8988T (cell line): ENCODE results near the gene LCLAT1.

Experiments used
- DNase-seq: peaks from one replicate; pipeline ENCODE4 v3.0.0; 2011

LCLAT1 gene

GRCh38 chr2:30424231-30424630, 22.8 kb upstream of the LCLAT1 start:
- no peak for DNase-seq

- no peak for DNase-seq
These were observed 21.7 kb upstream of the LCLAT1 start for GRCh38 chr2:30425326-30425725.

DNA sequence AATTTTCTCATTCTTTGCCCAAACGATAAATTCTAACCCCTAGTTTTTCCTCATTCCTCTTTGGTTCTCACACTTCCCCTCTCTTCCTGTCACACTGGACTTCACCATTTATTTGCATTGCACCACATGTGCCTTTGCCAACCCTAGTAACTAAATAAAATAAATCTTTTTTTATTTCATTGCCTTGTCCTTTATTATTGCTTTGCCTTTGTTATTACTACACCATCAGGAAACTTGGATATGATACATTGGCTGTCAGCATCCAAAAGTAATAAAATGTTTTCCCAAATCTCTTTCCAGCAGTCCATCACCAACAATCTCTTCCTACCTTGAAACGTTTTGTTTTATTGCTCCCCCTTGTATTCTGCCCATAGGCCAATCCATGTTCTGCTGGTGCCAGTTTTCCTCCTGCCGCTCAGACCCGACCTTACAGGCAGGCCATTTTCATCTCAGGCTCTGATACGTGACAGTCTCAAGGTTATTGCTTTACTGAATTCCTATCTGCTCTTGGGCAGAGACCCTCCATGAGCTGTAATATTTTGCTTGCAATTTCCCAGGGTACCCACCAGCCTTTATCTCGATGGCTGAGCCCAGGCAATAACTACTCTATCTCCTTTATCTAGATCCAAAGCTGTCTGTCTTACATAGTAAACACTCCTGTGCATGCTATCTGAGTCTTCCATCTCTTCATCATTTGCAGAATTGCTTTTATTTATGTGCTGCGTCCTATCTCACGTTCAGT, 19.3 kb upstream of the LCLAT1 start:
- DNase-seq, result no peak

DNA sequence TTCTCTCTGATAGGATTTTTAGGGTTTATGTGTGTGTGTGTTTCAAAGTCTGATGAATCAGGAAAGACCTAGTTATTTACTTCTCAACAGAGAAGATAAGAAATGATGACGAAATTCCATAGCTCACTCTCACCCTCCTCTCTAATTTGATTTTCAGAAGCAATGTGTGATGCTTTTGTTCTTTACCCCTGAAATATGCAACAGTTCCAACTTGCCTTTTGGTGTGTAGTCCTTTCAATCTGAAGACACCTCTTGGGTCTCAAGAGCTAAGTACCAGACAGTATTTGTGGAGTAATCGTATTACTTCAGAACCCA, 18.7 kb upstream of the LCLAT1 start:
- no peak for DNase-seq

GRCh38 chr2:30428827-30429461, 18.1 kb upstream of the LCLAT1 start:
- DNase-seq, result no peak

GRCh38 chr2:30433541-30434299, 13.3 kb upstream of the LCLAT1 start:
- DNase-seq, result no peak

- DNase-seq, result no peak
These were observed 12.3 kb upstream of the LCLAT1 start for GRCh38 chr2:30434708-30435107.

GRCh38 chr2:30436859-30437435, 10.1 kb upstream of the LCLAT1 start:
- DNase-seq, result no peak

- no peak for DNase-seq
These were observed 9.1 kb upstream of the LCLAT1 start for GRCh38 chr2:30437809-30438548.

DNA sequence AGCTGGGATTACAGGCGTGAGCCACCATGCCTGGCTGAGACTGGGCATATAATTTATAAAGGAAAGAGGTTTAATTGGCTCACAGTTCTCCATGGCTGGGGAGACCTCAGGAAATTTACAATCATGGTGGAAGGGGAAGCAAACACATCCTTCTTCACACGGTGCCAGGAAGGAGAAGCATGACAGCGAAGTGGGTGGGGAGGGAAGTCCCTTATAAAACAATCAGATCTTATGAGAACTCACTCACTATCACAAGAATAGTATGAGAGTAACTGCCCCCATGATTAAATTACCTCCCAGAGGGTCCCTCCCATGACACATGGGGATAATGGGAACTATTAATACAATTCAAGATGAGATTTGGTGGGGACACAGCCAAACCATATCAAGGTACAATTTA, 7.8 kb upstream of the LCLAT1 start:
- DNase-seq, result no peak

- DNase-seq, result no peak
These were observed 7.2 kb upstream of the LCLAT1 start for GRCh38 chr2:30439879-30440278.

DNA sequence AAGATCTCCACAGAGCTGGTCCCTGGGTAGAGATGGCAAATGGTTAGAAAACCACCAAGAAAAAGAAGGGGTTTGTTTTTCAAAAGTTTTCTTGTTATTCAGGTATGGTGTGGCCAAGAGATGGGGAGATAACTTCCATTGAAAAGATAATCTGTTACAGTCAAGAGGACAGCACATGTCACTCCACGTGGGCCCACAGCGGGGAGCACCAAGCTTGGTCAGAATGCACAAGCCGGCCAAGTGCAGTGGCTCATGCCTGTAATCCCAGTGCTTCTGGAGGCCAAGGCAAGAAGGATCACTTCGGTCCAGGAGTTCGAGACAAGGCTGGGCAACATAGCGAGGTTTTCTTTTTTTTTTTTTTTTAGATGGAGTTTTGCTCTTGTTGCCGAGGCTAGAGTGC, 6.0 kb upstream of the LCLAT1 start:
- DNase-seq, result no peak

GRCh38 chr2:30443081-30443480, 4.0 kb upstream of the LCLAT1 start:
- DNase-seq, result no peak

DNA sequence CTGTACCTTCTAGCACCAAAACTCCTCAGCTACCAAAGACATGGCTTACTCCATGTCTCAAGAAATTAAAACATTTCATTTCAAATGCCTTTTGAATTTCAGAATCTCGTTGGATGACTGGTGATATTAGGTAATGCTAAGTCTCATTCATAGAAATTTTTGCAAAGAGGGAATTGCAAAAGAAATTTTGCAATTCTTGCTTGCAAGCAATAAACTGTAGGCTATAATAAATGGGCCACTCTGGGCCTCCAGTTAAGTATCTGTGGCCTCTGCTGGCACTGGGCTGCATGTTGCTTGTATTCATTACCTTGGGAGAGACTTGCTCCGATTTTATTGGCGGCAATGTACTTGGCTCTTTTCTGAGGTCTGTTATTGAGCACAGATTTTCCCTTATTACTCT, 2.8 kb upstream of the LCLAT1 start:
- no peak for DNase-seq

GRCh38 chr2:30445266-30445821, 1.7 kb upstream of the LCLAT1 start:
- no peak for DNase-seq

- DNase-seq, result no peak
These were observed 371 bp upstream of the LCLAT1 start for GRCh38 chr2:30446602-30447148.

DNA sequence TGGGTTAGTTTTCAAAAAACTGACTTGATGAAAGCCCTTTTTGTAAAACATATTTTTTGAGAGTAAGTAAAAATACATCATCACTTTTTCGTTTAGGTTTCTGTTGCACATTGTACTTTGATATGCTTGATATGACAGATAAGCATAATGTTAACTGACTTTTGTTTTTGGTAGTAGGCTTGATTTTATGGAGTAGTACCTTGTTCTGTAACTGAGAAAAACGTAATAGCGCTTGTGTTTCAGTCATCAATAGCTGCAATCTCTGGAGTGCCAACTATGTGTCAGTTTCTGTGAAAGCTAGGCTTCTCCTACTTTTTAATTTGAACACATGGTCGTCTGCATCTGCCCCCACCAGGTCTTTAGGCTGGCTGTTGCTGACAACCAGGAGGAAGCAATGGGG, 1.3 kb downstream of the LCLAT1 start:
- DNase-seq, result no peak

DNA sequence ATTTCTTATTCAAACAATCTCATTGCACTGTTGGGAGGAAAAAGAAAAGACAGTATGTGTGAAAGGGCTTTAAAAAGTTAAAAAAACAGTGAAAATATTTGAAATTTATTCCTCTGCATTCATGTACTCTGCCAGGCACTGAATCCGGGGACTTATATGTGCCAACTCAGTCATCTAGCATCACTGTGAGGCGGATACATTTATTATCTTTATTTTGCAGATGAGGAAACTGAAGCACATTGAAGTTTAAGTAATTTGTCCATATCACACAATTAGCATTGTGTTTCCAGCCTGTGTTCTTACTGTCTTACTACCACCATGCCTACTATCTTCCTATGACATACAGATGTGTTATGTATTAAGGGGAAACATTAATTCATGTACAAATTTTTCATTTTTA, 1.8 kb downstream of the LCLAT1 start:
- no peak for DNase-seq

- no peak for DNase-seq
These were observed 3.0 kb downstream of the LCLAT1 start for GRCh38 chr2:30450025-30450424.

DNA sequence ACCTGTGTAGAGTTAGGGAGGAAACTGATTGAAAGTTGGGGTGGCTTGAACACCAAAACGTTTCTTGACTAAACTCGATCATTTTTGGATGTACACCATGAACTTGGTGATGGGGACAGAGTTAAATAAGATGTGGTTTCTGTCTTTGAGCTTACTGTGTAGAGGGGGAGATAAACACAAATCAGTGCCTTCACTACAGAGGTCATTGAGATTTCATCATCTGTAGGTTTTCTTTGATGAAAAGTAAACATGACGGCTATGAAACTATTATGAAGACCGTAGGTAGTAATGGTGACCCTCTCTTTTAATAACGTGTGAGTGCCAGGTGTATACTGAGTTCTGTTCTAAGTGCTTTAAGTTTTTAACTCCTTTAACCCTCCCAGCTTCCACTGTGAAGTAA, 6.5 kb downstream of the LCLAT1 start:
- no peak for DNase-seq

- no peak for DNase-seq
These were observed 7.5 kb downstream of the LCLAT1 start for GRCh38 chr2:30454571-30454970.

DNA sequence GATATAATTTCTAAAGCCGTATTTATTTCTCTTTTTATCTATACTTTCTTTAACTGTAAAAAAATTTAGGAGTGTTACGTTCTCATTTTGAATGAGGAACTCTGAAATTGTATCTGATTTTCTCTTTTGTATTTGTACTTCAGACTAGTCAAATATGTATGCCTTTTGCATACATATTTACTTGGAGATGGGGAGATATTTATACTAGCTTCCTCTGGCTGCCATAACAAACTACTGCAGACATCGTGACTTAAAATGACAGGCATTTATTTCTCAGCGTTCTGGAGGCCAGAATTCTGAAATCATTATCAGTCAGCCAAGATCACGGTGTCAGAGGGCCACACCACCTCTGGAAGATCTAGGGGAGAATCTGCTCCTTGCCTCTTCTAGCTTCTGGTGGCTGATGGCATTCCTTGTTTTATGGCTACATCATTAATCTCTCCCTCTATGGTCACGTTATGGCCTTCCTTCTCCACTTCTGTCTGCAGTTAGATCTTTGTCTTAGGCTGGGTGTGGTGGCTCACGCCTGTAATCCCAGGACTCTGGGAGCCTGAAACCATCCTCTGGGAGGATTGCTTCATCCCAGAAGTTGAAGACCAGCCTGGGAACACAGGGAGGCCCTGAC, 8.2 kb downstream of the LCLAT1 start:
- DNase-seq, result no peak
